Suppressor macrophage (primary cell): ENCODE results near the gene KCTD11.

ENCODE experiments used
- DNase-seq, 4 experiments: peaks; one replicate each; pipeline ENCODE4 v3.0.0-alpha.2; 2020 to 2022
- total RNA-seq, 17 experiments: gene quantifications; one replicate each; lab custom pipeline; 2026; ENCODE audit warnings: mixed read lengths in 6 of 17, inconsistent platforms in 3 of 17; lab: John Stamatoyannopoulos, UW

Gene KCTD11
- total RNA-seq = 3.1 to 10.9 (median 7.2) reads per million in 17 experiments

GRCh38 chr17:7351665-7352502 is at the start of gene KCTD11:
Gene KCTD11, plus strand, starts transcription at chr17:7352162.
- peak; percentile 85 to 96 (median 90) for DNase-seq

- no peak for DNase-seq
These were observed 47.8 kb upstream of the KCTD11 start for GRCh38 chr17:7304179-7304578.

- peak; percentile 100 for DNase-seq
These were observed 44.9 kb upstream of the KCTD11 start, which contains the start of gene EIF5A for GRCh38 chr17:7306911-7307685. Gene EIF5A, plus strand, starts transcription at chr17:7307628. Its CDS starts 2,008 bp downstream, at chr17:7309636.

- peak; percentile 76 to 90 (median 80) for DNase-seq
These were observed 44.0 kb upstream of the KCTD11 start for GRCh38 chr17:7307686-7308624.

- DNase-seq = peak; percentile 69 to 83 (median 82)
These were observed 43.1 kb upstream of the KCTD11 start for GRCh38 chr17:7308625-7309433.

- no peak for DNase-seq
These were observed 42.3 kb upstream of the KCTD11 start for GRCh38 chr17:7309628-7310027.

GRCh38 chr17:7311110-7311705 is 40.8 kb upstream of the KCTD11 start:
- no peak for DNase-seq

- DNase-seq = no peak
These were observed 39.4 kb upstream of the KCTD11 start for GRCh38 chr17:7312432-7313087.

- no peak for DNase-seq
These were observed 38.7 kb upstream of the KCTD11 start for GRCh38 chr17:7313088-7313889.

- no peak for DNase-seq
These were observed 37.9 kb upstream of the KCTD11 start for GRCh38 chr17:7313890-7314718.

GRCh38 chr17:7314719-7315569 is 37.0 kb upstream of the KCTD11 start, which contains the start of gene GPS2:
Gene GPS2, minus strand, starts transcription at chr17:7315360. Its CDS starts 308 bp downstream, at chr17:7315052.
- DNase-seq = peak; percentile 90 to 96 (median 94)

GRCh38 chr17:7315570-7316235 is 36.3 kb upstream of the KCTD11 start:
- DNase-seq = no peak

- DNase-seq = no peak
These were observed 34.7 kb upstream of the KCTD11 start for GRCh38 chr17:7317161-7317803.

GRCh38 chr17:7318121-7318860 is 33.7 kb upstream of the KCTD11 start:
- no peak for DNase-seq

- DNase-seq = no peak
These were observed 30.5 kb upstream of the KCTD11 start for GRCh38 chr17:7321466-7321865.
